PC-9 (cell line): ENCODE results near the gene RPP40. TPM values are rescaled to one million over a fixed set of nuclear protein-coding genes. Genes with fewer than 3 reads are reported as not detected.

Experiments used
- BruUV-seq: library from RNA; stranded (reverse); fragments of 400-500 nt; replicated peaks from 2 replicates; lab custom pipeline; 2021; lab: Mats Ljungman, UMichigan
- CTCF ChIA-PET: fragments of 300-600 bp; sonication (Branson Sonifier 250); formaldehyde crosslinking; loops from one replicate; lab custom pipeline; 2022; ENCODE audit warnings: antibody characterized with exemption; lab: Charles Lee
- POLR2A ChIA-PET: fragments of 300-600 bp; sonication (Branson Sonifier 250); formaldehyde crosslinking; loops from one replicate; lab custom pipeline; 2022; ENCODE audit warnings: antibody characterized with exemption; ENCODE audit not compliant: unreplicated experiment; lab: Charles Lee
- DNase-seq, 2 experiments: peaks; one replicate each; pipeline versions ENCODE4 v3.0.0 to v3.0.0-alpha.2; 2015 to 2022; ENCODE audit warnings: mixed read lengths in 1 of 2
- H2AFZ ChIP-seq: fragments of 200-600 bp; sonication (generic); 2 replicates; pipeline ENCODE4 v1.8.1; 2017; ENCODE audit warnings: antibody characterized with exemption
- H3F3A ChIP-seq: fragments of 200-600 bp; sonication (generic); 2 replicates; pipeline ENCODE4 v1.8.1; 2017; ENCODE audit warnings: antibody characterized with exemption, mild to moderate bottlenecking, low read depth; ENCODE audit not compliant: insufficient read depth
- H3K27ac ChIP-seq: fragments of 200-600 bp; sonication (generic); 2 replicates; pipeline ENCODE4 v1.6.1; 2016; ENCODE audit warnings: mixed run types
- H3K27me3 ChIP-seq: fragments of 200-600 bp; sonication (generic); 2 replicates; pipeline ENCODE4 v1.6.1; 2016; ENCODE audit warnings: low read depth, mixed run types; ENCODE audit not compliant: insufficient read depth
- H3K36me3 ChIP-seq: fragments of 200-600 bp; sonication (generic); 2 replicates; pipeline ENCODE4 v1.6.1; 2016; ENCODE audit warnings: low read depth, mixed run types
- H3K4me1 ChIP-seq: fragments of 200-600 bp; sonication (generic); replicated peaks from 2 replicates; pipeline ENCODE4 v1.6.1; 2016; ENCODE audit warnings: mixed run types; ENCODE audit not compliant: insufficient read depth
- H3K4me2 ChIP-seq: fragments of 200-600 bp; sonication (generic); 2 replicates; pipeline ENCODE4 v1.6.1; 2017; ENCODE audit warnings: mixed run types
- H3K4me3 ChIP-seq: fragments of 200-600 bp; sonication (generic); 2 replicates; pipeline ENCODE4 v1.6.1; 2016; ENCODE audit warnings: mixed run types
- H3K79me2 ChIP-seq: fragments of 200-600 bp; sonication (generic); 2 replicates; pipeline ENCODE4 v1.6.1; 2017; ENCODE audit warnings: low read depth, mixed run types
- H3K9me2 ChIP-seq: fragments of 200-600 bp; sonication (generic); 2 replicates; pipeline ENCODE4 v1.8.1; 2017; ENCODE audit warnings: mild to moderate bottlenecking; ENCODE audit not compliant: insufficient read depth
- H3K9me3 ChIP-seq: fragments of 200-600 bp; sonication (generic); 2 replicates; pipeline ENCODE4 v1.8.1; 2016; ENCODE audit warnings: low read depth; ENCODE audit not compliant: insufficient read depth
- H4K20me1 ChIP-seq: fragments of 200-600 bp; sonication (generic); 2 replicates; pipeline ENCODE4 v1.8.1; 2017; ENCODE audit not compliant: insufficient read depth
- CTCF ChIP-seq: fragments of 200-600 bp; sonication (generic); conservative IDR thresholded peaks from 2 replicates; pipeline ENCODE4 v1.6.1; 2017; ENCODE audit warnings: mixed run types, antibody characterized with exemption, mild to moderate bottlenecking, moderate library complexity
- EZH2 ChIP-seq: fragments of 200-600 bp; sonication (generic); IDR thresholded peaks from 2 replicates; pipeline ENCODE4 v1.8.0; 2017; ENCODE audit warnings: antibody characterized with exemption, low read depth
- intact Hi-C: fragments of 100-400 bp; cut with micrococcal nuclease; formaldehyde crosslinking; loops from one replicate; pipeline ENCODE4 v1.10.0; 2022; ENCODE audit not compliant: unreplicated experiment
- total RNA-seq: library from RNA; stranded (reverse); gene quantifications from 2 replicates; pipeline ENCODE4 v1.2.3, GENCODE V29; 2021

The RPP40 gene
- total RNA-seq, 1 experiment from 2014 or later: 21.0 TPM

DNA sequence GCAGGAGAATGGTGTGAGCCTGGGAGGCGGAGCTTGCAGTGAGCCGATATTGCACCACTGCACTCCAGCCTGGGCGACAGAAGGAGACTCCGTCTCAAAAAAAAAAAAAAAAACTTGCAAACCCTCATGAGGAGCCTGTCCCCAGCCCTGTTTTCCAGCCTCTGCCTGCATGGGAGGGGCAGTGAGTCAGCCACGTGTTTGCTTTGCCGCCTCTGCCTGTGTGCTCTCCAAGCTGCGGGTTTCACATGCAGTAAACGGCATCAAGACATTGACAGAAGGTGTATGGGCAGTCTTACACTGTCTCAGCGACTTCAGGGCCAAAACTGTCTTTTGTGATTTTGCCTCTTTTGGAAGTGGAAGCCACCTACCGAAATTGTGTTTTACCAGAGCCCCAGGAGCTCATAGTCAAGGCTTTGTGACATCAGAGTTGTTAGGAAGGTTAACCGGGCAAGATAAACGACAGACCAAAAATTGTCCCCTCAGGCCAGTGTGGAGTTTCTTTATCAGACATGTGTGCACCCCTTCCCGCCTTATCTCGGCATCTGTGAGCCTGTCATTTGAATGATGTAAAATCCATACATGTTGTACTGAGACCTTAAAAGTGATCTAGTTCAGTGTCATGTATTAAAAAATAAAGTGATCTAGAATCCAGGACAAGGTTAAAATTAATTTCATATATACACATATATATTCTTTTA lies 52.9 kb downstream of the RPP40 start:
- Histone ChIP-seq H3K27ac (no peak overlapping the region), H3K79me2 (no peaks in the 10 kb centered on the region), H3K4me2 (no peak overlapping the region), H3F3A (no peaks in the 10 kb centered on the region), H3K4me3 (no peak overlapping the region), H3K36me3 (no peaks in the 10 kb centered on the region), H3K4me1 (no peaks in the 10 kb centered on the region), H3K27me3 (no peaks in the 10 kb centered on the region), H3K9me2 (no peaks in the 10 kb centered on the region), H4K20me1 (no peaks in the 10 kb centered on the region), H2AFZ (no peak overlapping the region), H3K9me3 (no peaks in the 10 kb centered on the region)
- BruUV-seq: no TSS peak
- no peak for TF ChIP-seq CTCF
- ChIA-PET POLR2A (no interaction called here), CTCF (no interaction called here)
- no peak for DNase-seq
- intact Hi-C loops: no loop called here

GRCh38 chr6:4950076-4950475 lies 53.8 kb downstream of the RPP40 start:
- ChIA-PET CTCF (no interaction called here), POLR2A (no interaction called here)
- no peak overlapping the region for H3K4me3 ChIP-seq
- no peak for DNase-seq
- H3F3A ChIP-seq: no peaks in the 10 kb centered on the region
- no peaks in the 10 kb centered on the region for H3K79me2 ChIP-seq
- H2AFZ ChIP-seq: no peak overlapping the region
- no peaks in the 10 kb centered on the region for H3K36me3 ChIP-seq
- no peaks in the 10 kb centered on the region for H3K27me3 ChIP-seq
- H3K4me2 ChIP-seq: no peak overlapping the region
- H3K9me3 ChIP-seq: no peaks in the 10 kb centered on the region
- intact Hi-C loops: no loop called here
- no peaks in the 10 kb centered on the region for H3K9me2 ChIP-seq
- no peaks in the 10 kb centered on the region for H3K4me1 ChIP-seq
- TF ChIP-seq EZH2 (no peak), CTCF (no peak)
- BruUV-seq: no TSS peak
- no peaks in the 10 kb centered on the region for H4K20me1 ChIP-seq
- H3K27ac ChIP-seq: no peak overlapping the region

GRCh38 chr6:4948781-4949450 lies 54.9 kb downstream of the RPP40 start:
- Histone ChIP-seq H3K4me2 (no peak overlapping the region), H3K79me2 (no peaks in the 10 kb centered on the region), H3K27ac (no peak overlapping the region), H3K4me3 (no peak overlapping the region), H3K36me3 (no peaks in the 10 kb centered on the region), H3K27me3 (no peaks in the 10 kb centered on the region), H3K9me2 (no peaks in the 10 kb centered on the region), H3K4me1 (no peaks in the 10 kb centered on the region), H3K9me3 (no peaks in the 10 kb centered on the region), H4K20me1 (no peaks in the 10 kb centered on the region), H3F3A (no peaks in the 10 kb centered on the region), H2AFZ (no peak overlapping the region)
- intact Hi-C loops: no loop called here
- TF ChIP-seq CTCF: no peak
- no peak for TF ChIP-seq EZH2
- no peak for DNase-seq
- ChIA-PET CTCF (interaction anchor here (0.7 kb wide), 1 partner anchor 217 kb away, joined by 4 read pairs; no protein-coding TSS in a partner anchor), POLR2A (no interaction called here)
- BruUV-seq: no TSS peak
